ENCODE results near the gene DOCK10. TPM values are rescaled to one million over a fixed set of nuclear protein-coding genes. Genes with fewer than 3 reads are reported as not detected.
A peak's percentile ranks its signal among the peaks of the same experiment; 100 is the strongest.

Gene DOCK10
- total RNA-seq, 2 experiments from 2014 or later: 343 to 344 TPM

GRCh38 chr2:224849264-224849663 is 193.0 kb downstream of the DOCK10 start:
- Mint-ChIP-seq H3K4me1 (ENCODE audit: low read depth) (no peaks in the 10 kb centered on the region), H3K27me3 (ENCODE audit: low read depth) (no peaks in the 10 kb centered on the region), H3K4me3 (no peak overlapping the region), H3K36me3 (ENCODE audit: low read depth) (peaks cover 86% of the 10 kb centered on the region), H3K9me3 (ENCODE audit: insufficient read depth) (no peaks in the 10 kb centered on the region), H3K27ac (no peak overlapping the region)
- ChIA-PET CTCF (interaction anchor here (2.3 kb wide), 1 partner anchor 11 kb away, joined by 7 read pairs; no protein-coding TSS in a partner anchor), POLR2A (interaction anchor here (1.2 kb wide), 1 partner anchor 12 kb away, joined by 4 read pairs; no protein-coding TSS in a partner anchor)
- DNase-seq (no peak), ATAC-seq (no peak)

- Mint-ChIP-seq H3K4me3 (no peak overlapping the region), H3K9me3 (ENCODE audit: insufficient read depth) (no peaks in the 10 kb centered on the region), H3K27me3 (ENCODE audit: low read depth) (no peaks in the 10 kb centered on the region), H3K36me3 (ENCODE audit: low read depth) (peaks cover 87% of the 10 kb centered on the region), H3K27ac (no peak overlapping the region), H3K4me1 (ENCODE audit: low read depth) (peaks cover 2% of the 10 kb centered on the region)
- ATAC-seq (no peak), DNase-seq (no peak)
- CTCF ChIA-PET: interaction anchor here (2.3 kb wide), 1 partner anchor 12 kb away, joined by 7 read pairs; no protein-coding TSS in a partner anchor
- POLR2A ChIA-PET: no interaction called here
Measured at GRCh38 chr2:224847961-224848850, 194.1 kb downstream of the DOCK10 start.

GRCh38 chr2:224847381-224847780 is 194.9 kb downstream of the DOCK10 start:
- ATAC-seq: no peak
- Mint-ChIP-seq H3K27me3 (ENCODE audit: low read depth) (no peaks in the 10 kb centered on the region), H3K4me3 (no peak overlapping the region), H3K36me3 (ENCODE audit: low read depth) (peaks cover 90% of the 10 kb centered on the region), H3K27ac (peak overlapping the region; percentile 39), H3K9me3 (ENCODE audit: insufficient read depth) (no peaks in the 10 kb centered on the region), H3K4me1 (ENCODE audit: low read depth) (peaks cover 4% of the 10 kb centered on the region)
- no peak for DNase-seq
- ChIA-PET CTCF (interaction anchor here (2.3 kb wide), 1 partner anchor 13 kb away, joined by 7 read pairs; no protein-coding TSS in a partner anchor), POLR2A (no interaction called here)

- Mint-ChIP-seq H3K9me3 (ENCODE audit: insufficient read depth) (no peaks in the 10 kb centered on the region), H3K4me1 (ENCODE audit: low read depth) (peaks cover 4% of the 10 kb centered on the region), H3K4me3 (no peak overlapping the region), H3K36me3 (ENCODE audit: low read depth) (peaks cover 90% of the 10 kb centered on the region), H3K27ac (no peak overlapping the region), H3K27me3 (ENCODE audit: low read depth) (no peaks in the 10 kb centered on the region)
- ATAC-seq (no peak), DNase-seq (no peak)
- CTCF ChIA-PET: no interaction called here
- POLR2A ChIA-PET: no interaction called here
Measured at GRCh38 chr2:224846686-224847085, 195.6 kb downstream of the DOCK10 start.

- Mint-ChIP-seq H3K4me3 (no peak overlapping the region), H3K27me3 (ENCODE audit: low read depth) (no peaks in the 10 kb centered on the region), H3K27ac (no peak overlapping the region), H3K9me3 (ENCODE audit: insufficient read depth) (no peaks in the 10 kb centered on the region), H3K36me3 (ENCODE audit: low read depth) (peaks cover 89% of the 10 kb centered on the region), H3K4me1 (ENCODE audit: low read depth) (peaks cover 4% of the 10 kb centered on the region)
- DNase-seq (no peak), ATAC-seq (no peak)
- POLR2A ChIA-PET: no interaction called here
- CTCF ChIA-PET: no interaction called here
Measured at GRCh38 chr2:224846161-224846560, 196.1 kb downstream of the DOCK10 start.

- CTCF ChIA-PET: no interaction called here
- Mint-ChIP-seq H3K4me1 (ENCODE audit: low read depth) (peaks cover 4% of the 10 kb centered on the region), H3K27ac (peak overlapping the region; percentile 26), H3K36me3 (ENCODE audit: low read depth) (peaks cover 89% of the 10 kb centered on the region), H3K9me3 (ENCODE audit: insufficient read depth) (no peaks in the 10 kb centered on the region), H3K27me3 (ENCODE audit: low read depth) (no peaks in the 10 kb centered on the region), H3K4me3 (no peak overlapping the region)
- DNase-seq: no peak
- no peak for ATAC-seq
- POLR2A ChIA-PET: no interaction called here
Measured at GRCh38 chr2:224843141-224843540, 199.1 kb downstream of the DOCK10 start.

GRCh38 chr2:224841910-224842309 is 200.4 kb downstream of the DOCK10 start:
- CTCF ChIA-PET: interaction anchor here (0.8 kb wide), 1 partner anchor 21 kb away, joined by 3 read pairs; no protein-coding TSS in a partner anchor
- POLR2A ChIA-PET: interaction anchor here (0.9 kb wide), 1 partner anchor 9 kb away, joined by 3 read pairs; no protein-coding TSS in a partner anchor
- DNase-seq: no peak
- Mint-ChIP-seq H3K4me1 (ENCODE audit: low read depth) (peaks cover 4% of the 10 kb centered on the region), H3K4me3 (no peak overlapping the region), H3K27ac (peak overlapping the region; percentile 22), H3K36me3 (ENCODE audit: low read depth) (peaks cover 86% of the 10 kb centered on the region), H3K9me3 (ENCODE audit: insufficient read depth) (no peaks in the 10 kb centered on the region), H3K27me3 (ENCODE audit: low read depth) (no peaks in the 10 kb centered on the region)
- no peak for ATAC-seq

GRCh38 chr2:224838335-224838734 is 203.9 kb downstream of the DOCK10 start:
- ChIA-PET POLR2A (no interaction called here), CTCF (interaction anchor here (0.5 kb wide), 1 partner anchor 215 kb away, joined by 3 read pairs; no protein-coding TSS in a partner anchor)
- Mint-ChIP-seq H3K27ac (no peak overlapping the region), H3K27me3 (ENCODE audit: low read depth) (no peaks in the 10 kb centered on the region), H3K9me3 (ENCODE audit: insufficient read depth) (no peaks in the 10 kb centered on the region), H3K4me3 (no peak overlapping the region), H3K4me1 (ENCODE audit: low read depth) (peaks cover 3% of the 10 kb centered on the region), H3K36me3 (ENCODE audit: low read depth) (peaks cover 86% of the 10 kb centered on the region)
- no peak for DNase-seq
- no peak for ATAC-seq

GRCh38 chr2:224837558-224837957 is 204.7 kb downstream of the DOCK10 start:
- H3K4me1 Mint-ChIP-seq (ENCODE audit: low read depth): no peaks in the 10 kb centered on the region
- ChIA-PET POLR2A (no interaction called here), CTCF (interaction anchor here (0.5 kb wide), 1 partner anchor 216 kb away, joined by 3 read pairs; no protein-coding TSS in a partner anchor)
- H3K27me3 Mint-ChIP-seq (ENCODE audit: low read depth): no peaks in the 10 kb centered on the region
- no peak for DNase-seq
- no peak overlapping the region for H3K4me3 Mint-ChIP-seq
- peaks cover 87% of the 10 kb centered on the region for H3K36me3 Mint-ChIP-seq (ENCODE audit: low read depth)
- no peaks in the 10 kb centered on the region for H3K9me3 Mint-ChIP-seq (ENCODE audit: insufficient read depth)
- no peak overlapping the region for H3K27ac Mint-ChIP-seq
- no peak for ATAC-seq

- DNase-seq: no peak
- Mint-ChIP-seq H3K27me3 (ENCODE audit: low read depth) (no peaks in the 10 kb centered on the region), H3K36me3 (ENCODE audit: low read depth) (peaks cover 87% of the 10 kb centered on the region), H3K9me3 (ENCODE audit: insufficient read depth) (no peaks in the 10 kb centered on the region), H3K4me3 (no peak overlapping the region), H3K27ac (no peak overlapping the region), H3K4me1 (ENCODE audit: low read depth) (no peaks in the 10 kb centered on the region)
- ChIA-PET POLR2A (interaction anchor here (0.6 kb wide), 1 partner anchor 37 kb away, joined by 3 read pairs; no protein-coding TSS in a partner anchor), CTCF (no interaction called here)
- ATAC-seq: no peak
Measured at GRCh38 chr2:224837066-224837465, 205.2 kb downstream of the DOCK10 start.

- Mint-ChIP-seq H3K9me3 (ENCODE audit: insufficient read depth) (no peaks in the 10 kb centered on the region), H3K27me3 (ENCODE audit: low read depth) (no peaks in the 10 kb centered on the region), H3K36me3 (ENCODE audit: low read depth) (peaks cover 87% of the 10 kb centered on the region), H3K27ac (no peak overlapping the region), H3K4me3 (no peak overlapping the region), H3K4me1 (ENCODE audit: low read depth) (no peaks in the 10 kb centered on the region)
- DNase-seq (no peak), ATAC-seq (no peak)
- ChIA-PET POLR2A (interaction anchor here (0.6 kb wide), 1 partner anchor 36 kb away, joined by 3 read pairs; no protein-coding TSS in a partner anchor), CTCF (no interaction called here)
Measured at GRCh38 chr2:224836263-224836662, 206.0 kb downstream of the DOCK10 start.

- DNase-seq (no peak), ATAC-seq (no peak)
- Mint-ChIP-seq H3K4me3 (no peak overlapping the region), H3K27ac (no peak overlapping the region), H3K36me3 (ENCODE audit: low read depth) (peaks cover 86% of the 10 kb centered on the region), H3K4me1 (ENCODE audit: low read depth) (no peaks in the 10 kb centered on the region), H3K27me3 (ENCODE audit: low read depth) (no peaks in the 10 kb centered on the region), H3K9me3 (ENCODE audit: insufficient read depth) (no peaks in the 10 kb centered on the region)
- ChIA-PET POLR2A (interaction anchor here (0.6 kb wide), 1 partner anchor 154 kb away, joined by 3 read pairs; no protein-coding TSS in a partner anchor), CTCF (no interaction called here)
Measured at GRCh38 chr2:224835405-224835804, 206.9 kb downstream of the DOCK10 start.

All from activated CD8-positive, alpha-beta T cell treated with anti-CD3 and anti-CD28 coated beads, Interleukin-2, amount 10 ng/mL, durations not matched to agents 7 days and 5 days (primary cell).